Measurements from ENCODE around the gene CXXC5. TPM values are rescaled to one million over a fixed set of nuclear protein-coding genes. Genes with fewer than 3 reads are reported as not detected.

The CXXC5 gene
- total RNA-seq, 6 donors from 2014 or later: 25.7 to 39.5 (median 33.0) TPM

DNA sequence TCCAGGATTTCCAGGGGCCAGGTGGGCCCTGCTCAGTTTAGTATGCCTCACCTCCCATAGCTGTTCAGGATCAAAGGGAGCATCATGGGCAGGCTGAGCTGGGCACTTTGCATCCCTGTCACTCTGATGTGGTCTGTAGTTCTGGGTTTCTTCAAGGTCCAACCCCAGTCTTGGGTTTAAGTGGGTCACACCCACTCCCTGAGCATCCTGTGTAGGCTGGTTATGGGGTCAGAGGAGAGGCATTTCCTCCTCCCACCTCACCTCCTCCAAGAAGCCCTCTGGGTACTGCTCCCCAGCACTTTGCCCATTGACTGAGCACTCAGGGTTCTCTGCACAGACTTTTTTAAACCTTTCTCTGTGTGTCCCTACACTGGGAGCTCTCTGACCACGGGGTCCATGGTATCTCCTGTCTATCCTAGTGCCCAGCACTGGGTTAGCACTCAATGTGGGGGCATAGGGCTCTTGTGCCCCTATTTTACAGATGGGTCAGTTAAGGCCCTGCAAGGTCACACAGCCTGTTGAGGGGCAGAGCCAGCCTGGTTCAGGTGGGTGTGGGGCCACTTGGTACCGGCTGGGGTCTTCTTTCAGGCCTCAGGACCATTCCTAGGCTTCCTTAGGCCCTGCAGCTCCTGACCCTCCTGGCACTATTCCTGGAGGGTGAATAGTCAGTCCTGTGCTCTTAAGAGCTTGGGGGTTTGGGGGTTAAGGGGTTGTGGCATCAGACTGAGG lies 19.0 kb downstream of the CXXC5 start:
- H3K9me3 ChIP-seq: no peaks in the 10 kb centered on the region
- no peaks in the 10 kb centered on the region for H3K36me3 ChIP-seq
- H3K27me3 ChIP-seq: no peaks in the 10 kb centered on the region
- no peak for ATAC-seq (ENCODE audit: low FRiP score in 2 of 2)
- peak overlapping the region in 1 of 4 donors; percentile 52 for H3K4me3 ChIP-seq
- H3K27ac ChIP-seq: peak overlapping the region; percentile 83 to 89 (median 87)
- H3K4me1 ChIP-seq: peaks cover 58 to 84% (median 72%) of the 10 kb centered on the region in 4 donors
- TF ChIP-seq POLR2A (IDR thresholded peaks at IDR 0.05) (no peak), EP300 (IDR thresholded peaks at IDR 0.05) (no peak), POLR2AphosphoS5 (IDR thresholded peaks at IDR 0.05) (no peak)
- TF ChIP-seq, protein P1, sequence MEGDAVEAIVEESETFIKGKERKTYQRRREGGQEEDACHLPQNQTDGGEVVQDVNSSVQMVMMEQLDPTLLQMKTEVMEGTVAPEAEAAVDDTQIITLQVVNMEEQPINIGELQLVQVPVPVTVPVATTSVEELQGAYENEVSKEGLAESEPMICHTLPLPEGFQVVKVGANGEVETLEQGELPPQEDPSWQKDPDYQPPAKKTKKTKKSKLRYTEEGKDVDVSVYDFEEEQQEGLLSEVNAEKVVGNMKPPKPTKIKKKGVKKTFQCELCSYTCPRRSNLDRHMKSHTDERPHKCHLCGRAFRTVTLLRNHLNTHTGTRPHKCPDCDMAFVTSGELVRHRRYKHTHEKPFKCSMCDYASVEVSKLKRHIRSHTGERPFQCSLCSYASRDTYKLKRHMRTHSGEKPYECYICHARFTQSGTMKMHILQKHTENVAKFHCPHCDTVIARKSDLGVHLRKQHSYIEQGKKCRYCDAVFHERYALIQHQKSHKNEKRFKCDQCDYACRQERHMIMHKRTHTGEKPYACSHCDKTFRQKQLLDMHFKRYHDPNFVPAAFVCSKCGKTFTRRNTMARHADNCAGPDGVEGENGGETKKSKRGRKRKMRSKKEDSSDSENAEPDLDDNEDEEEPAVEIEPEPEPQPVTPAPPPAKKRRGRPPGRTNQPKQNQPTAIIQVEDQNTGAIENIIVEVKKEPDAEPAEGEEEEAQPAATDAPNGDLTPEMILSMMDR (IDR thresholded peaks at IDR 0.05): no peak
- WGBS, 2 donors: 85 to 90% methylated on average over 2 of the region's 2 CpGs
- DNase-seq: no peak

DNA sequence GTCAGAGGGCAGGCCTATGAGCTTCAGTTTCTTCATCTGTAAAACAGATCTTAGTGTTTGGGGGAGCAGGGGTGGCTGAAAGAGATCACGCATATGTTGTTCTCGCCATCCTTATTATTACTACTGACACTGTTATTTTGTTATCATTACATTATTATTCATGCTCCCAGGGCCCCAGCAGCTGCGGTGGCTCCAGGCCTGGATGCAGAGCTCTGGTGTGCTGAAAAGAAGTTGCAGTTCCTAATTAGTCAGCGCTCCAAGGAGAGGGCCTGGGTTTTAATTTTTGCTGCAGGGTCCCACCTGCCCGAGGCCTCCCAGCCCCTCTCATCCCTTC lies 19.5 kb downstream of the CXXC5 start:
- H3K36me3 ChIP-seq: no peaks in the 10 kb centered on the region
- ATAC-seq (ENCODE audit: low FRiP score in 2 of 2): no peak
- H3K27me3 ChIP-seq: no peaks in the 10 kb centered on the region
- TF ChIP-seq POLR2AphosphoS5 (IDR thresholded peaks at IDR 0.05) (no peak), EP300 (IDR thresholded peaks at IDR 0.05) (no peak), POLR2A (IDR thresholded peaks at IDR 0.05) (no peak)
- TF ChIP-seq, protein P1 (IDR thresholded peaks at IDR 0.05): no peak
- no peak for DNase-seq
- no peaks in the 10 kb centered on the region for H3K9me3 ChIP-seq
- H3K4me1 ChIP-seq: peaks cover 60 to 89% (median 71%) of the 10 kb centered on the region in 4 donors
- 51 to 79% methylated on average over 4 to 5 of the region's 5 CpGs for WGBS, 2 donors
- H3K4me3 ChIP-seq: peak overlapping the region in 3 of 4 donors; percentile 34 to 54 (median 52)
- peak overlapping the region; percentile 83 to 89 (median 87) for H3K27ac ChIP-seq

DNA sequence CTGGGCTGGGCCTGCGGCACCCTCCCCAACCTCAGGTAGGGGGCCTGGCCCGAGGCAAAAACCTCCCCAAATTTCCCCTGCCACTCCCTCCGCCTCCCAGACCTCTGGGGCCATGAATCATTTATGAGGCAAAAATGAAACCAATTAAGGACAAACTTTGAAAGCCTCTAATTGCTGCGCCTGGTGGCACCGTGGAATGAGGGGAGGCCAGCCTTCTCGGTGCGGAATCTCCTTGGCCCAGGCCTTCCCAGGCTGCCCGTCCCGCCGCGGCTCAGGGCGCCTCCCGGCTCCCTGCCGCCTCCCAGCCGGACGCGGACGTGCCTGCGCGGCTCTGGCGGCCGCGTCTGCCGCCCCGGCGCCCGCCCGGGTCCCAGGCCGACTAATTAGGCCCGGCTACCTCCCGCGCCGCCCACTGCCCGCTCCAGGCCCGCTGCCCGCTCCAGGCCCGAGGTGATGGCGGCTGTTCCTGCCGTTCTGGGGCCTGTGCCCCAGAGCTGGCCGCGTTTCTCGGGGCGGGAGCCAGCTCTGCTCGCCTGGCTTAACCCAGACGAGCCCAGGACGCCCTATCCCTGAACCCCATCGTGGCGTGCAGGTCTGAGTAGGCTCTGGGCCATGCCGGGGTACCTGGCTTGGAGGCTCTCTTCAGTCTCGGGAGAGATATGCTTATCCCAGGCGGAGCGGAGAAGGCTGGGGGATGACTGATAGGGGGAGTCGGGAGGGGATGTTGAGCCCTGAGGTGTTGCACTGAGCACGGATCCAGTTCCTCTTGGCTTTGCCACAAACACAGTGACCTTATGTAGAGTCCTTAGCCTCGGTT lies 20.1 kb downstream of the CXXC5 start:
- H3K4me1 ChIP-seq: peaks cover 60 to 85% (median 71%) of the 10 kb centered on the region in 4 donors
- DNase-seq: peak in 1 of 2 donors; percentile 92
- H3K9me3 ChIP-seq: no peaks in the 10 kb centered on the region
- 9% methylated on average over 41 of the region's 55 CpGs; no CpG with 5 or more reads in 1 of the 2 donors for WGBS, 2 donors
- peak in 1 of 4 donors; percentile 49 for TF ChIP-seq POLR2A (IDR thresholded peaks at IDR 0.05)
- TF ChIP-seq, protein P1 (IDR thresholded peaks at IDR 0.05): peak in 1 of 6 experiments; percentile 10
- TF ChIP-seq EP300 (IDR thresholded peaks at IDR 0.05): no peak
- TF ChIP-seq POLR2AphosphoS5 (IDR thresholded peaks at IDR 0.05): no peak
- peak in 1 of 2 donors; percentile 61 for ATAC-seq (ENCODE audit: low FRiP score in 2 of 2)
- peak overlapping the region; percentile 83 to 89 (median 87) for H3K27ac ChIP-seq
- H3K27me3 ChIP-seq: no peaks in the 10 kb centered on the region
- H3K4me3 ChIP-seq: peak overlapping the region; percentile 5 to 54 (median 43)
- H3K36me3 ChIP-seq: no peaks in the 10 kb centered on the region

DNA sequence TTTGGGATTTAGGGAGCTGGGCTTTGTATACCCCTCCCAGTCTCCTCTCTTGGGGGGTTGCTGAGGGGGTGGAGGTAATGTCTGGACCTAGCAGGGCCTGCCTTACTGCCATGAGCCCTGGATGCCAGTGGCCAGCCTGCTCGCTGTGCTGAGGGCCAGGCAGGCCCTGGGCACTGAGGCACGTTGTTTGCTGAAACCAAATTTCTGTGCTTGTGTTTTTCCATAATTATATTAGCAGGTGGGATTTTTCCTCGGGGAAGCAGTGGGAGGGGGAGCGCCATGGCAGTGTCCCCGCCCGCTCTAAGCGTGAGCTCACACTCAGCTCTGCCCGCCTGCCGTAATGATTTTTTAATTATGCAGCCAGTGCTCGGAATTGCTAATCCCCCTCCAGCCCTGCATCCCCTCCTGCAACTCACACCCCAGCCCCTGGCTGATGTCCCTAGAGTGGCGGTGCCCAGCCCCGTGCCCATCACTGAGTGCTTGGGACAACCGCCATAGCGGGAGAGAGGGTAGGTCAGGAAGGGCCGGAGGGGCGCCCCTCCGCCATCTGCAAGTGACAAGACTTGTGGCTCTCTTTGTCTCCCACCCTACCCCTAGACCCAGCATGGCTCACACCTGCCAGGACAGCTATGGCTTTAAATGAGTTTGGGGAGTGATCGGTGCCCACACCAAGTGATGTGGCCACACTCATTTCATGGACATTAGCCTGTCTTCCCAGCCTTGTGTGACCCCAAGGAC lies 20.9 kb downstream of the CXXC5 start:
- ATAC-seq (ENCODE audit: low FRiP score in 2 of 2): no peak
- WGBS, 2 donors: 77 to 93% methylated on average over 15 to 18 of the region's 18 CpGs
- Histone ChIP-seq H3K9me3 (no peaks in the 10 kb centered on the region), H3K4me3 (peak overlapping the region in 2 of 4 donors; percentile 52 to 54), H3K27me3 (no peaks in the 10 kb centered on the region), H3K4me1 (peaks cover 58 to 77% (median 68%) of the 10 kb centered on the region in 4 donors), H3K27ac (peak overlapping the region; percentile 83 to 89 (median 87)), H3K36me3 (no peaks in the 10 kb centered on the region)
- peak in 1 of 2 donors; percentile 47 for DNase-seq
- no peak for TF ChIP-seq EP300 (IDR thresholded peaks at IDR 0.05)
- no peak for TF ChIP-seq POLR2A (IDR thresholded peaks at IDR 0.05)
- TF ChIP-seq, protein P1 (IDR thresholded peaks at IDR 0.05): no peak
- TF ChIP-seq POLR2AphosphoS5 (IDR thresholded peaks at IDR 0.05): no peak
